NCI-H82 treated with DMSO at 0.1 percent for 48 hours (cell line): ENCODE results near the gene GNAS.
"Not testable (repeated sequence)": the region's sequence is repeated elsewhere in the genome, so short reads cannot be mapped to it uniquely, and the experiment has no call there.

ENCODE experiments used
- DNase-seq: peaks from one replicate; lab custom pipeline; 2025; ENCODE audit not compliant: unreplicated experiment; lab: John Stamatoyannopoulos, UW

GNAS gene

DNA sequence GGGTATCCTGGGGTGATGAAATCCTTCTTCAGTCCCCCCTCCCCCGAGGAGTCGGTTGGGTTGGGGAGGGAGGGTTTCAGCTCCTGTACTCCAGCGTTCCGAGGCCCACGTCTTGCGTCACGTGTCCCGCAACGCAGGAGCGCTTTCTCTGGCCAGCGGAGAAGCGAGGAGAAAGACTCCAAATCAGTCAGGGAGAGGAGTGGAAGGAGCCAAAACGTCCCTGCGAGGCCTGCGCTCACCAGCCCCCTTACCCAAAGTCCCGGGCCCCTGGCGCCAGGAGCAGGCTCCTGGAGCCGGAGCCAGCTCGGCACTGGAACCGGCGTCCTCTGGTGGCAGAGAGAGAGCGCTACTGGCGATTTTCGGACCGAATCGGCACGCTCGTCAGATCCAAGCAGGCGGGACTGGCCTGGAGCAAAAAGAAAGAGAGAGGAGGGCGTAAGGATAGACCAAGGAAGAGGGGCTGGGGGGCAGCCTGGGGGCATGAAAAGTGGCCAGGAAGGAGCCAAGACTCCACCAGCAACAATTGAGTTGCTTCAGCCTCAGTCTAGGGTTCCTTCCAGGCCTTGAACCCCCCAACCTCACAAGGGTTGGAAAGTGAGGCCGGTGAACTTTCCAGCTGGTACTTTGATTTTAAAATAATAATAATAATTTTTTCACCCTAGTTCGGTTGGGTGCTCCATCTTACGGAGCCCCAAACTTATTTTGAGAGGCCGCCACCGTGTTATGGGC, at the start of gene GNAS:
GNAS (plus strand) TSS at position 174 of the 729 bp plus-strand sequence.
- DNase-seq: no peak

DNA sequence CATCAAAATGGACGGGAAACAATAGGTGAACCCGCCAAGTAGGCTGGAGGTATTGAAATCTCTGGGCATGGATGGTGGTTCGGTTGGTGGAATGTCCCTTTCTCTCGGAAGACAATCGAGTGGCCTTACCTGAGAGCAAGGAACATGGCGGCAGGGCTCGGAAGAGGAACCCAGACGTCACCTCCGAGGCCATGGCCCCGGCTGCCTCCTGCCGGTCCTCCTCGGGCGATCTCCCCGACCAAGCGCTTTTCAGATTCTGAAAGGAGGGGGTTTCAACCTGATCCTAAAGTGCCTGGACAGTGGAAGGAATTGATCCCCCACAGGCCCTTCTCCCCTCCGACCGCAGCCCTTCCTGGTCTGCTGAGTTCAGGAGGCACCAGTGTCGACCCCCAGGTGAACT, 49.0 kb upstream of the GNAS start:
- DNase-seq: no peak

DNA sequence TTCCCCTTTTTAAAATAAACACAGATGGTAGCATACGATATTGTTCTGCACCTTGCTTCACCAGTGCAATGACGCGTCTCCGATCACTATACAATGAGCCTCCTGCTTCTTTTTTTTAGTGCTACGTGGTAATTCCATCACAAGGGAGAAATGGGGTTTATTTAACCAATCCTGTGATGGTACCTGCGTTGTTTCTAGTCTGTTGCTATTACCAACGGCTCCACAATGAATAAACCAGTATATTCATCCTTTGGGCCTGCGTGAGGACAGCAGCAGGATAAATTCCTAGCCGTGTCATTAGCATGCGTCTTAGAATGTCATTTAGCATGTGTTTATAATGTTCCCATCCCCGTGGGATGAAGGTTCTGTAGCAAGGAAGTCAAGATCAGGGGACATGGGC, 44.7 kb upstream of the GNAS start:
- DNase-seq: no peak

DNA sequence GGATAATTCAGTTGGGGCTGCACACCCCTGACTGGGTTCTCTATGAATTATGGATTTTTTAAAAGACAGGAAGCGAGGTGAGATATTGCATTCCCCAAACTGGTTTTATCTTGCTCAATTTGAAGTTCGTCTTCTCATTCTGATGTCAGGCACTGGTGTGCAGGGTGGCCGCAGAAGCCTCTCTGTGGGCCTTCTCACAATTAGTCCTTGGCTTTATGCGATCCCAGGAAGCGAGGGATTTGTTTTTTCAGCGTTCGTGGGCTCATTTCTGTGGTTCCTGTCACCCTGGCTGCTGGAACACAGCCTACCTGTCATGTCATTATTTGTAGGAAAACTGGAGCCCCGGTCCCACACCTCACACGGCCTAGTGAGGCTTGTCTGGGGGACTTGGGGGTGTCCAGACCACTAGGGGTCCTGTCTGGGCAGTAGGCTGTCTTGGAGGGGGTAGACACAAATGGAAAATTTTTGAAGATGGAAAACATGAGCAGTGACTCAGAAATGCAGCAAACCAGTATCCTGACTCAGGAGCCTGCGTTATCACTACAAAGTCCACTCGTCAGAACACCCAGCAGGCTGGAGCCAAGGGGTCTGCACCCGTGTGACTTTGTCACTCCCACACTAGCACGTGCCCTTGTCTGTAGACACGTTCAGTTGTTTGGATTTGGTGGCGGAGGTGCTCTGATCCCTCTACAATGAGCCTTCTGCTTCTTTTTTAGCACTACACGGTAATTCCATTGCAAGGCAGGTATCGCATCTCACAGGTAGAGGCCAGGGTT, 44.1 kb upstream of the GNAS start:
- DNase-seq: no peak

DNA sequence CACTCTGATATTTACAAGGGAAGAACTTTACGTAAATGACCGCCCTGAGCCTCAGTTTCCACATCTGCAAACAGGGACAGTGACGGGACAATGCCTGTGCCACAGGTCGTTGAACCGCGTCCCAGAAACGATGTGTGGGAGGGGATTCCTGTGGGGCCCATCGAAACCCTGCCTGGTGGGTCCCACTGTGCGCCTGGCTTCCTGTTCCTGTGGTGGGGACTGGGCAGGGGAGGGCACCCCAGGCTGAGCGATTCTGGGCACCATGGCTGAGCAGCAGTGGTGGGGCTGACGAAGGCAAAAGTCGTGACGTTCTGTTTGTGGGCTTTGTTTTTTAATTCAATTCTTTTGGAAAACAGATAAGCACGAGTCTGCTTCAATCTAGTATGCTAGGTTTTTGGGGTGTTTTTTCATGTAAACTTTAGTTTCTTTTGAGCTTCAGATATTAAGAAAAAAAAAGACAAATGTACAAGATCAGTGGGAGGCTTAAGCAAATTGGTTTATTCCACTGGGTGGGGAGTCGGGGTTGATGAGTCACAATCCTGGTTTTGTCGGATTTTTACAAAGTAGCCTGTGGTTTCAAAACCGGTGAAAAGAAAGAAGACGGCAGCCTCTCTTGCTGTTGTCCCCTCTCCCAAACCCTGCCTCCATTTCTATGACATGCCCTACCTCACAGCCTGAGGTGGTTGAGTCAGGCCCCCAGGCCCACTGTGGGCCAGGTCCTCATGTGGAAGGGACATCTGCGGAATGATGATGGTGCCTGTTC, 42.2 kb upstream of the GNAS start:
- DNase-seq: no peak

DNA sequence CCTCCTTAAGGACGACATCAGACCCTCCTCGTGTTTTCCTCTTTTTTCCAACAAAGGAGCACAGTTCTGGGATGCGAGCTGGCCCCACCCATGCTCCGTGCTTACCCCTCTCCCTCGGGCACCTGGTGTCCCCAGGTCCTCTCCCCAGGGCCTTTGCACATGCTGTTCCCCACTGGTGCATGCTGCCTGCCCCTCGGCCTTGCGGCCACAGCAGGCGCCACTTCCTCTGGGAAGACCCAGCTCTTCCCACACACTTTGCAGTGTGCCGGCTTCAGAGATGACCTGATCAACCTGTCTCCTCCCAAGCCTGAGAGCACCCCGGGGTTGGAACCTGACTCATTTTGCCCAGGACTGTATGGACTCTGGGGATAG, 41.7 kb upstream of the GNAS start:
- no peak for DNase-seq

DNA sequence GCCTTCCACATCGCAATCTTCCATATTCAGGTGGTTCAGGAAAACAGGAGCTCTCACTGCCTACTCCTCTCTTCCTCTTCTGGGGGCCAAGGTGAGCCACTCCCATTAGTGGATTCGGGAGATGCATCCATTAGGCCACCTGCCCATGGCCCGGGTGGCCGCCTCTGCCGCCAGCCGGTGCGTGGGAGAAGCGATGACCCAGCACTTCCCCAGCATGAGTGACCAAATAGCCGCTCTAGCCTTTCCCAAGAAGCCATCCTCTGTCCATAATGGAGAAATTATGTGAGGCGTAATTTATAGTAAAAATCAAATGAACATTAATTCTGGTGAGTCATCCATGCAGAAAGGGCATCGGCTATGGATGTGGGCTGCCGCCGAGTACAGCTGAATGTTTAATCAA, 41.2 kb upstream of the GNAS start:
- DNase-seq: no peak

DNA sequence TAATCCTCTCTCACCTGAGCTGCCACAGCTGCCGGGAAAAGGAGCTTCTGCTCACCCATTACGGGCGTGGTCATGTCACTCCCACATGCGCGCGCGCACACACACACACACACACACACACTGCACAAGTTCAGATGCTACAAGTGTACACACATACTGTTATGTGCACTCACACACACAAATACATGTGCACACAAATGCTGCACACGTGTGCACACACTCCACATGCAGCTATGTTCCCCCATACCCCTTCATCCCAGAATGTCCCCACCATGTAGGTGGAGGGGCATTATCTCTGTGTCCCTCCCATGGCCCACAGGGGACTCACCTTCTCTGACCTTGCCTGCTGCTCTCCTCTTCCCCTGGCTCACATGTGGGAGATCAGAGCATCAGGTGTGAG, 39.1 kb upstream of the GNAS start:
- DNase-seq: no peak

DNA sequence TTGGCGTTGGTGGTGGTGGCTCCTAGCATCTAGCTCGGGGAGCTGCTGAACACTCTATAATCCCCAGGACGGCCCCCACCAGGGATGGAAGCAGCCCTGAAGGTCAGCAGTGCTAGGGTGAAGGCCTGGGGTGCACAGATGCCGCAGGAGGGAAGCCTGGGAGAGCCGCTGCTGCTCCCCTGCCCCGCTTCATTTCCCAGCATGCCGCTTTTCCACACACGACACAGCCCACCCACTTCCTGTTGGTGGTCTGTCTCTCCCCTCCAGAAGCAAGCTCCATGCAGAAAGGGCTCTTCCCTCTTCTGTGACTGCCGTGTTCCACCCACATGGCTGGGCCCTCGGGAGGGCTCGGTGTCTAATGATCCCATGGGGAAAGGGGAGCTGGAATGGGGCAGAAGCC, 37.1 kb upstream of the GNAS start:
- no peak for DNase-seq

DNA sequence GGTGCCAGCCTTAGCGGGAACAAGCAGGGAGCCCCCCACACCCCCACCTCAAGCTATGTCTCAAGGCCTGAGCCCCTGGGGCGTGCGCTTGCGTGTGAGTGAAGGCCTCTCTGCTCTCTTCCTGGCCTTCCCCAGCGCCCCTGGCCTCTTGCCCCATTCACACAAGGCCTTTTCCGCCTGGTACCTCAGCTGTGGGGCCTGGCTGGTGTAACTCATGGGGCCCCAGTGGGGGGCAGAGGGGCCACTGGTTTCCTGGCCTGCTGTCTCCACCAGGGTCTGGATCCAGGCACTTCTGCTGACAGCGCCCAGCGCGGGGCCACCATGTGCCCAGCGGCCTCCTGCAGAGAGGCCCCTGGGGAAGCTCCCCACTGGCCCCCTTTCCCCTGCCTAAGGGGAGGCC, 36.5 kb upstream of the GNAS start:
- DNase-seq: no peak

DNA sequence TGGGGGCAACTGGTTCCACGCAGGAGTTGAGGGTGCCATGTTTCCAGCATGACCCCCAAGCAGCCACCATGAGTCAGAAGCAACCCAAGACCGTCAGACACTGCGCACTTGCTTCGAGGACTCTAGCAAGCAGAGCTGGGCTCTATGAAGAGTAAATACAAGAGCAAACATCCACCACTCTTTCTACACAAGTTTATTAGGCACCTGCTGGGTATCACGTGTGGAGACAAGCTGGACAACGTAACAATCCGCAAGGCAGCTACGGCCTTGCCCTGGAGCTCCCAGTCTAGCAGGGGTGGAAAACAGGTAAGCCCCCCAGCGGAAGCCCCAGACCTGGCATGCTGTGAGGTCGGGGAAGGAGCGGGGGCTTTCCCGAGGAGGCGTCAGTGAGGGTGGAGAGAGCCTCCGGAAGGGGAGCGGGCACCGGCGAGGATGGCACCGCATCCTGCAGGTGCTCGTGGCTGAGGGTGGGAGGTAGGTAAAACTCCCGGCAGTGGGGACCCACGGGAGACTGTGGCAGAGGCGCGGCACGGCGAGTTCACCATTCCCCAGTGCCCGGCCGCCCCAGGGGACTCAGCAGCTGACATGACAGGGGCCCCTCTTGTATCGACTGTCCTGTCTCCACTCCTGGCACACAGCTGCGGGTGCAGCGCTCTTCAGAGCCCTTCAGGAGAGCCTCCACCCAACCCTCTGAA, 35.4 kb upstream of the GNAS start:
- DNase-seq: no peak

DNA sequence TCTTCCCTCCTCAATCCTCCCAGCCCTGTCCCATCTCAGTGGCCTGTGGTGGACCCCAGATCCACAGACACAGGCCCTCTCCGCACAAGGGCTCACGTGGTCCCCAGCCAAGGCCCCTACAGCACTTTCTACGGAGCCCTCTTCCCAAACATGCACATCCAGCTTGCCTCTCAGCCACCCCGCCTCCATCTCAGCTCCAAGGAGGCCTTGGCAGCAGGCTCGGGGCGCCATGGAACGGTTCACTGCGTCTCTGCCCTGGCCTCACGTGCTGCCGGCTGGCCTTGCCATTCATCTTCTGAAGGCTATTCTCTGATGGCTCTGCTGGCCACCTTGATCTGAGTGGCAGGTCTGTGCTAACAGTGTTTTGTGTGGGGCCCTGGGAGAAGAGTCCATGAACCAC, 34.8 kb upstream of the GNAS start:
- no peak for DNase-seq

DNA sequence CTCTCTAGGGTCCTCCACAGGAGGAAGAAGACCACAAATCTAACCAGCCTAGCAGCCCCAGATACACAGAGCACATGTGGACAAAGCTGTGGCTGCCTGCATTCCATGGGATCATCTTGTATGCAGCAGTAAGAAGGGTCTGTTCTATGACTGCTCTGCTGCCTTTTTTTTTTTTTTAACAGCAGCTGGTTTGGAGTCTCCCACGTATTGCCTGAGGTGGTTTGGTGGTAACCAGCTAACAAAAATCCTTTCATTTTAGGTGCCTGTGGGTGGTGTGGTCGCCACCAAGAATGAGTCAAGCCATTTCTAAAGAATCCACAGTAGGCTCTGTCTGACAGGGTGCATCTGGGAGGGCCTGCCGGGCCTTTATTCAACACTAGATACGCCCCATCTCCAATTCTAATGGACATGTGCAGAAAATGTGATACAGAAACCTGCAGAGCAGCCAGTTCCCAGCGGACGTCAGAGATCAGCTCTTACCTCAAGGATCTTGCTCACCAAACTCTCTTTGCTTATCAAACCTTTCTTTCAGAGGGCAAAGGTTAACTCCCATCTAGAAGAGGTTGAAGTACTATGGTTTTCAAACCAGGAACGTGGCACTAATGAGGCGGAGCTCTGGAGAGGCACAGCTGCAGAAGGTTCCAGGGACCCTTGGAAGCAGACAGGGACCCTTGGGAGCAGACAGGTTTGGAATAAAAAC, 33.8 kb upstream of the GNAS start:
- DNase-seq: no peak

DNA sequence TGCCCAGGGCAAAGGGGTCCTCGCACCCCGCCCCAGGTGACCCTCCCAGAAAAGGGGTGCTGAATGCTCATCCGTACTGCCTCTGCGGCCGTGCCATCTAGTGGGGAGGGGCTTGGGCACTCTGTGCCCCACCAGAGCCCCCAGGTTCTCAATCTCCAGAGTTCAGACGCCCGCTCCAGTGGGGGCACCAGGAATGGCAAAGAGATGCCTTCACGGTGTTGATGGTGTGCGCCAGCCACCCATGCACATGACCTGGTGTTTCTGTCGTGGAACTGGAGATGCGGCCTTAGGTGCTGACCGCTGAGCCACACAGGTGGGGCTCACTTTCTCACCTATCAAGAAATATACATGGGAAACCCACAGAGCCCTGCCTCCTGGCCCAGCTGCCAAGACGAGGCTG, 32.6 kb upstream of the GNAS start:
- no peak for DNase-seq

DNA sequence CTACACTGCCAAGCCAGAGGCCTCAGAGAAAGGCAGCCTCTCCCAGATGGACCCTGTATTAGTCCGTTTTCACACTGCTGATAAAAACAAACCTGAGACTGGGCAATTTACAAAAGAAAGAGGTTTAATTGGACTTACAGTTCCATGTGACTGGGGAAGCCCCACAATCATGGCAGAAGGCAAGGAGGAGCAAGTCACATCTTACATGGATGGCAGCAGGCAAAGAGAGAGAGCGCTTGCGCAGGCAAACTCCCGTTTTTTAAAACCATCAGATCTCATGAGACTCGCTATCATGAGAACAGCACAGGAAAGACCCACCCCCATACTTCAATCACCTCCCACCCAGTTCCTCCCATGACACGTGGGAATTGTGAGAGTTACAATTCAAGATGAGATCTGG, 32.0 kb upstream of the GNAS start:
- DNase-seq: not testable (repeated sequence)

DNA sequence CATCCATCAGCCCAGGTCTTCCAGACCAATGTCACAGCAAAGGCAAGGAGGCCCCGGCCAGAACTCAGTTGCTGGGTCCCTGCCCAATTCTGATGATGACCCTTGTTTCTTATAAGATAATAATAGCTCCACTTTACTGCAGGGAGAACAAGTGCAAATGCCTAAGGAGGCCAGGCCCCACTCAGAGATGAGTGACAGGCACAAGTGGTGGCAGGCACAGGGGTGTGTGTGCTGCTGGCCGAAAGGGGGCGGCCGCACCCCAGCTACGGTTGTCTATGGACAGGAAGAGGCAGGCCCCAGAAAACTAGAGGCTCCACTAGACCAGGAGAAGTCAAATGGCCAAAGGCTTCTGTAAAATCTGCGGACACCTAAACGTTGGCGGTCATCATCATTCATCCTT, 30.4 kb upstream of the GNAS start:
- DNase-seq: no peak

DNA sequence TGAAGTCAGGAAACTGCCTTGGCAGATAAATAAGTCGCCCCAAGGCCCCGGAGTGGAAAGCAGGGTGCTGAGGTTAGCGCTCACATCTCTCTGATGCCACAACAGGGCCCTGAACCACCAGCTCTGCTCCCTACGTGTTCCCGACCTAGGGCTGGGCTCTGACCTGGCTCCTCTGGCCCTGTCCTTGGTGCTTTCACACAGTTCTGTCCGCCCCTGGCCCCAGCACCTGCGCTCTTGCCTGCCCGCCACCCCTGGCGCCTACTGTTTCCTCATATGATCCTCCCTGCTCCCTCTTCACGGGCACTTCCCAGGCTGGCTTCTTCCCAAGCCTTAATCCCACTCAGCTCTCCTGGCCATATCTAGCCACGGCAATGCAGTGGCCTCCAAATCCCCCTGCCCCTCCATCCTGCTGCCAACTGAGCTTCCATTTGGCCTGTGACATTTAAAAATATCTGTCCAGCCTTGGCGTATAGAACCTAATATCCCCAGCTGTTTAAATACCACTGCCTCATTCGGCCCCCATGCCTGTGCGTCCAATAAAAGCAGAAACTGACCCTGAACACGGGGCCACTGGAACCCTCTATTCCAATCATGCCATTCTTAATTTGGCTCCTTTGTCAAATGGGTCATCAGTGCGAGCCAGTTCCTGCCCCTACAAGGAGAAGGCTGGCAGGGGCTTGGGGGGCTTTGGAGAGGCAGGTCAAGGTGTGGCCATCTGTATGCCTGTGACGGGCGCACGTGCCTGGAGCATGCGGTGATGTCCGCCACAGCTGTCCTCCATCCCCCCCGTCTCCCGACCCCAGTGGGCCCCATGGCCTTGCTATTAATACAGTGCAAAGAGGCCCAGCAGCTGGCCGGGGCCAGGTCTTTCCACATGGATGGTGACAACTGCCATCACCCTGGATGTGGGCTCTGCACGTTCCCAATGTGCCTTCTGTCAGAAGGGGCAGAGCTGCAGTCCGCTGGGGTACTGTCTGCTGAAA, 29.5 kb upstream of the GNAS start:
- DNase-seq: no peak

DNA sequence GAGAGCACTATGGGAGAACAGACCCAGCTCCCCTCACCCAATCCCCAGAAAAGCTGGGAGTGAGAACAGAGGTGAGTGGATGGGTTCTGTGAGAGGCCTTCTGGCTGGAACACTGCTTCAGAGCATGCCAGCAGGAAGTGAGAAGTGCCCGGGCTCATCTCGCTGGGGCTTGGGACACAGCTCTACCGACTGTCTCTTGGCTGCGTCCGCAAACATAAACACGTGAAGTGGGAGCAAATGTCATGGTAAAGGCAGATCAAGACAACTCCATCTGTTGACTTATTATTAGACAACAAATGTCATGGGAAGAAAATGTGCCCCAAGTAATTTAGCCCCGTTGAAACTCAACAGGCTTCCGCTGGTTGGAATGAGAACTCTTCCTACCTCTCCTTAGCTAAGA, 27.7 kb upstream of the GNAS start:
- no peak for DNase-seq

DNA sequence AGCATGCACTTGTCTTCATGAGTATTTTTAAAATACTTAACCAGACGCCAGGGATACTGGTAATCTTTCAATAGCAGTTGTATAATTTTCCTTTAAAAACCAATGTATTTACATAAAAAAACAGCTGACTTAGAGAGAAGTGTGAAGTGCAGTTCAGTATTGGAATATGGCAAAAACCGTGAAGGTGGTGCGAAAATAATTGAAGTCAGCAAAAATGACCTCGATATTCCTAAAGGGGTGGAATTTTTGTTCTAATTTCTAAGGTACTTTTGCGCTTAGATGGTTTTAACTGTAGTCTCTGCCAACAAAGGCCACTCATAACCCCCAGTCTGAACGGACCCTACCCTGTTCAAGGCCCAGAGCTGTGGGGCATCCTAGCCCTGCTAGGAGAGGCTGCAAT, 27.1 kb upstream of the GNAS start:
- DNase-seq: no peak

DNA sequence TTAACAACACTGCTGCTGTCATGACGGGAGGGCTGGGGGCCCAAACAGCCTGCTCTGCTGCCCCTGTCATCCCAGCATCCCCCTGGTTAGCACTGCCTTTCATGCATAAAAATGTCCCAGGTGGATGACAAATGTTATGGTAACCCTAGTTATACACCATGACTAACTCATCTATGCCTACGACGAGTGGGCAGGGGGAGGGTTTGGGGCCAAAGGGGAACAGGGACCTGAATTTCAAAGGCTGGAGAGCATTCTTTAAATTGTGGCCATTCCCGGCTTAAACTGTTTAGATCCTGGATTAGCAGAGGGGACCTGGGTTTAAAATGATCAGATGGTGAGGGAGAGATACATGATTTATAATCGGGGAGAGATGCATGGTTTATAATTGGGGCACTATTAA, 26.2 kb upstream of the GNAS start:
- no peak for DNase-seq
